Heart right ventricle (tissue), 16 donors: ENCODE results near the gene BLVRA. TPM values are rescaled to one million over a fixed set of nuclear protein-coding genes. Genes with fewer than 3 reads are reported as not detected.

Experiments
- ATAC-seq, 8 donors: fragments of 200-7000 bp; cut with Tn5 transposase; one replicate each; pipeline ENCODE4 v1.9.1; 2020; ENCODE audit warnings: mild to moderate bottlenecking in 8 of 8, moderate library complexity in 8 of 8, moderate number of reproducible peaks in 1 of 8
- DNase-seq, 2 donors: peaks; one replicate each; pipeline ENCODE4 v3.0.0-alpha.2; 2020
- H3K27ac ChIP-seq, 10 donors: fragments of 200-600 bp; sonication (generic) in 2 of 10; one replicate each; pipeline versions ENCODE4 v1.5.0 to v1.8.0; 2020 to 2022; ENCODE audit warnings: mild to moderate bottlenecking in 3 of 10
- H3K27me3 ChIP-seq, 7 donors: fragments of 200-600 bp; one replicate each; pipeline ENCODE4 v1.8.0; 2021 to 2022; ENCODE audit warnings: mild to moderate bottlenecking in 2 of 7
- H3K36me3 ChIP-seq, 9 donors: fragments of 200-600 bp; sonication (generic) in 1 of 9; one replicate each; pipeline versions ENCODE4 v1.5.0 to v1.8.0; 2020 to 2022; ENCODE audit warnings: mild to moderate bottlenecking in 2 of 9
- H3K4me1 ChIP-seq, 9 donors: fragments of 200-600 bp; sonication (generic) in 1 of 9; one replicate each; pipeline versions ENCODE4 v1.5.0 to v1.8.0; 2020 to 2022; ENCODE audit warnings: mild to moderate bottlenecking in 4 of 9
- H3K4me3 ChIP-seq, 10 donors: fragments of 200-600 bp; sonication (generic) in 2 of 10; one replicate each; pipeline versions ENCODE4 v1.5.0 to v1.8.0; 2020 to 2022; ENCODE audit warnings: mild to moderate bottlenecking in 7 of 10, moderate library complexity in 2 of 10
- H3K9me3 ChIP-seq, 11 donors: fragments of 200-600 bp in 10 of 11; sonication (generic) in 2 of 11; one replicate each; pipeline versions ENCODE4 v1.5.0 to v1.8.0; 2013 to 2022; ENCODE audit warnings: mild to moderate bottlenecking in 2 of 11, control low read depth in 1 of 11, moderate library complexity in 1 of 11
- WGBS, 2 donors: extraction: QIAGEN DNeasy Blood & Tissue Kit; methylation state at CpG; one replicate each; pipeline ENCODE4 v1.1.7; 2013; ENCODE audit warnings: inconsistent platforms in 1 of 2; 5-methylcytosine and 5-hydroxymethylcytosine counted together
- intact Hi-C, 10 donors: fragments of 100-400 bp; cut with DNase I; formaldehyde crosslinking; loops; one replicate each; pipeline versions ENCODE4 v1.11.1 to v1.14.2; 2022
- polyA plus RNA-seq, 2 donors: library from polyadenylated mRNA; stranded (reverse); fragments of 200-250 nt; gene quantifications; one replicate each; pipeline ENCODE4 v1.2.3, GENCODE V29; 2013
- total RNA-seq, 10 donors: library from RNA; stranded (reverse); fragmentation: NEBNext Ultra II Directional in 3 of 10; extraction: Animal tissue kit (Norgen Biotek cat#: 25700) in 3 of 10; gene quantifications; one replicate each; pipeline versions ENCODE4 v1.2.1 to v1.2.4, GENCODE V29; 2021 to 2023
- TF ChIP-seq, protein P1 (sequence below), 9 donors: fragments of 200-600 bp; sonication (generic) in 2 of 9; IDR thresholded peaks; one replicate each; pipeline versions ENCODE4 v1.5.0 to v1.8.0; 2021 to 2022; ENCODE audit warnings: antibody characterized with exemption in 9 of 9, mild to moderate bottlenecking in 5 of 9, moderate library complexity in 1 of 9
- donor health status: Arrhythmogenic right ventricular cardiomyopathy.
- donor health status: ischemic (EF 13 %, LVEDD 7.1; RV severe dilation, severe dysfunction).
- donor health status: healthy with polysubstance abuse.
- donor health status: DM: no; HTN: yes; CAD: no.
- donor health status: DM: no; HTN: no; CAD: no.
- donor health status: ischemic (EF 25% LVEDD 6.9; RV normal size, moderate dysfunction).
- donor health status: ischemic (EF 25% LVEDD 5.7; RV mildly dilated, moderate dysfunction).
- donor health status: healthy.
- donor health status: DM: yes; HTN: yes; CAD: no.
- donor health status: Ischemic cardiomyopathy.
- donor health status: ischemic (EF 35%, LVEDD 5.7; RV mildly dilated, moderate dysfunction).
- donor health status: nonischemic (EF 11% LVEDD 7.7; RV severe dilation, severe dysfunction).
- donor health status: DM: yes; HTN: yes; CAD: no.
- donor health status: PGD.
- donor health status: ischemic (EF 29% LVEDD 5.4; RV normal size, mild dysfunction).
- donor health status: nonischemic (EF 23%, LVEDD 6.1; RV moderate dilation, normal function).

BLVRA gene
- total and polyA plus RNA-seq, 12 donors: 39.4 to 68.9 (median 46.1) TPM

- H3K27ac ChIP-seq: no peak overlapping the region
- H3K4me3 ChIP-seq: no peak overlapping the region
- WGBS, 2 donors: 85 to 89% methylated on average over 2 of the region's 2 CpGs
- no peaks in the 10 kb centered on the region for H3K36me3 ChIP-seq
- no peak for DNase-seq
- H3K27me3 ChIP-seq: peaks cover 0 to 5% (median 0%) of the 10 kb centered on the region in 7 donors
- no peak for ATAC-seq
- TF ChIP-seq, protein P1, sequence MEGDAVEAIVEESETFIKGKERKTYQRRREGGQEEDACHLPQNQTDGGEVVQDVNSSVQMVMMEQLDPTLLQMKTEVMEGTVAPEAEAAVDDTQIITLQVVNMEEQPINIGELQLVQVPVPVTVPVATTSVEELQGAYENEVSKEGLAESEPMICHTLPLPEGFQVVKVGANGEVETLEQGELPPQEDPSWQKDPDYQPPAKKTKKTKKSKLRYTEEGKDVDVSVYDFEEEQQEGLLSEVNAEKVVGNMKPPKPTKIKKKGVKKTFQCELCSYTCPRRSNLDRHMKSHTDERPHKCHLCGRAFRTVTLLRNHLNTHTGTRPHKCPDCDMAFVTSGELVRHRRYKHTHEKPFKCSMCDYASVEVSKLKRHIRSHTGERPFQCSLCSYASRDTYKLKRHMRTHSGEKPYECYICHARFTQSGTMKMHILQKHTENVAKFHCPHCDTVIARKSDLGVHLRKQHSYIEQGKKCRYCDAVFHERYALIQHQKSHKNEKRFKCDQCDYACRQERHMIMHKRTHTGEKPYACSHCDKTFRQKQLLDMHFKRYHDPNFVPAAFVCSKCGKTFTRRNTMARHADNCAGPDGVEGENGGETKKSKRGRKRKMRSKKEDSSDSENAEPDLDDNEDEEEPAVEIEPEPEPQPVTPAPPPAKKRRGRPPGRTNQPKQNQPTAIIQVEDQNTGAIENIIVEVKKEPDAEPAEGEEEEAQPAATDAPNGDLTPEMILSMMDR (IDR thresholded peaks at IDR 0.05): no peak
- no peaks in the 10 kb centered on the region for H3K4me1 ChIP-seq
- H3K9me3 ChIP-seq: no peaks in the 10 kb centered on the region
- intact Hi-C loops: no loop called here
Measured at GRCh38 chr7:43851805-43852204, 93.3 kb downstream of the BLVRA start.

DNA sequence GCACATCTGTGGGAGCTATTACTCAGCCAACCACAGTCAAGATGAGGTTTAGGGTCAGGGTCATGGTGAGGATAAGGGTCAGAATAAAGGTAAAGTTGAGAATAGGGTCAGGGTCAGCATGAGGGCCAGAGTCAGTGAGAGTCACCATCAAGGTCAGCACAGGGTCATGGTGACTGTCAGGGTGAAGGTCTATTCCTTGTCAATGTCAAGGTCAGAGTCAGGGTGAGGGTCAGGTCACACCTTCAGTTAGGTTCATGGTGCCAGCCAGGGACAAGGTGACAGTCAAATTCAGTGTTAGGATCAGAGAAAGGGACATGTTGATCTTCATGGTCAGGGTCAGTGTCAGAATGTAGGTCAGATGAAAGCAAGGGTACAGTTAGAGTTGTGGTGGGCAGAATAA is 96.7 kb downstream of the BLVRA start:
- TF ChIP-seq, protein P1 (IDR thresholded peaks at IDR 0.05): no peak
- intact Hi-C loops: no loop called here
- no peak for DNase-seq
- no peak overlapping the region for H3K27ac ChIP-seq
- no peak overlapping the region for H3K4me3 ChIP-seq
- H3K4me1 ChIP-seq: no peaks in the 10 kb centered on the region
- no peak for ATAC-seq
- H3K9me3 ChIP-seq: no peaks in the 10 kb centered on the region
- no peaks in the 10 kb centered on the region for H3K27me3 ChIP-seq
- H3K36me3 ChIP-seq: no peaks in the 10 kb centered on the region

DNA sequence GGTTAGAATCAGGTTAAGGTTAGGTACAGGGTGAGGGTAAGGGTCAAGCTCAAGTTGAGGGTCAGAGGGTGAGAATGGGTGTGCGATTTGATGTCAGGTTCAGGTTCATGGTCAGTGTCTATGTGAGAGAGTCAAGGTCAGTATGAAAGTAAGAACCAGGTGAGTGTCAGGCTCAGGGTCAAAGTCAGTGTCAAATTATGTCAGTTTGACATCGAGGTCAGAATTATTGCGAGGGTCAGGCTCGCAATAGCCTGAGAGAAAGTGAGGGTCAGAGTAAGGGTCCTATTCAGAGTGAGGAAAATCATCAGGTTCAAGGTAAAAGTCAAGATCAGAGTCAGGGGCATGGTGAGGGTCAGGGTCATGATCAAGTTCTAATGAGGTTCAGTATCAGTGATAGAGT is 97.8 kb downstream of the BLVRA start:
- no peaks in the 10 kb centered on the region for H3K9me3 ChIP-seq
- no peak overlapping the region for H3K4me3 ChIP-seq
- no peaks in the 10 kb centered on the region for H3K36me3 ChIP-seq
- H3K4me1 ChIP-seq: no peaks in the 10 kb centered on the region
- intact Hi-C loops: no loop called here
- H3K27ac ChIP-seq: no peak overlapping the region
- WGBS, 2 donors: 91 to 99% methylated on average over 4 of the region's 4 CpGs
- DNase-seq: no peak
- H3K27me3 ChIP-seq: no peaks in the 10 kb centered on the region
- ATAC-seq: no peak
- TF ChIP-seq, protein P1 (IDR thresholded peaks at IDR 0.05): no peak

Other genes with a start within 250 kb of the BLVRA start
- gene STK17A, start 175.6 kb upstream of the BLVRA start, total RNA-seq: 10 to 100 TPM; 10.6 to 37.4 (median 23.3) TPM
- 10 to 100 TPM in 1 of 2 donors, 1 to 10 TPM in 1; 7.8 to 11.5 TPM for gene STK17A, start 175.6 kb upstream of the BLVRA start, polyA plus RNA-seq
- gene COA1, start 29.2 kb upstream of the BLVRA start, total RNA-seq: 10 to 100 TPM; 64.5 to 83.1 (median 75.4) TPM
- 10 to 100 TPM; 52.1 to 83.3 TPM for gene COA1, start 29.2 kb upstream of the BLVRA start, polyA plus RNA-seq
- 100 to 1,000 TPM; 124 to 197 (median 154) TPM for gene MRPS24, start 110.8 kb downstream of the BLVRA start, total RNA-seq
- 100 to 1,000 TPM; 164 to 227 TPM for gene MRPS24, start 110.8 kb downstream of the BLVRA start, polyA plus RNA-seq
- gene URGCP, start 147.9 kb downstream of the BLVRA start, total RNA-seq: 10 to 100 TPM; 34.6 to 46.3 (median 40.0) TPM
- gene URGCP, start 147.9 kb downstream of the BLVRA start, polyA plus RNA-seq: 10 to 100 TPM; 14.1 to 33.1 TPM
- gene UBE2D4, start 167.8 kb downstream of the BLVRA start, total RNA-seq: 10 to 100 TPM; 34.4 to 56.1 (median 44.6) TPM
- 10 to 100 TPM; 26.2 to 35.6 TPM for gene UBE2D4, start 167.8 kb downstream of the BLVRA start, polyA plus RNA-seq
- under 1 TPM in 1 of 10 donors, not detected in 9; 0.11 TPM for gene SPDYE1, start 239.2 kb downstream of the BLVRA start, total RNA-seq
- not detected for gene SPDYE1, start 239.2 kb downstream of the BLVRA start, polyA plus RNA-seq